Kidney (tissue), 14 donors: ENCODE results near the gene RBMS3. TPM values are rescaled to one million over a fixed set of nuclear protein-coding genes. Genes with fewer than 3 reads are reported as not detected.

ENCODE experiments used
- DNase-seq, 5 donors: peaks; one replicate each; pipeline ENCODE4 v3.0.0-alpha.2; 2013 to 2020
- FAIRE-seq: peaks from 2 replicates; lab custom pipeline; 2012; peaks lifted over from hg19 to GRCh38; lab: Jason Lieb, UNC
- H3K27ac ChIP-seq, 2 donors: one replicate each; pipeline ENCODE4 v1.7.0; 2013; ENCODE audit warnings: low read depth in 2 of 2, low read length in 2 of 2, inconsistent platforms in 1 of 2
- H3K27me3 ChIP-seq: one replicate; pipeline ENCODE4 v1.7.1; 2013; ENCODE audit warnings: low read length, inconsistent platforms; ENCODE audit not compliant: control insufficient read depth, insufficient read depth
- H3K36me3 ChIP-seq, 3 donors: one replicate each; pipeline versions ENCODE4 v1.7.0 to v1.7.1; 2013; ENCODE audit warnings: low read length in 3 of 3, control low read depth in 1 of 3, inconsistent platforms in 1 of 3; ENCODE audit not compliant: insufficient read depth in 3 of 3, control insufficient read depth in 2 of 3
- H3K4me1 ChIP-seq, 3 donors: one replicate each; pipeline versions ENCODE4 v1.7.0 to v1.7.1; 2013; ENCODE audit warnings: low read length in 3 of 3, inconsistent platforms in 1 of 3, low read depth in 1 of 3; ENCODE audit not compliant: control insufficient read depth in 2 of 3, insufficient read depth in 2 of 3
- H3K4me3 ChIP-seq, 3 donors: one replicate each; pipeline versions ENCODE4 v1.7.0 to v1.8.1; 2013; ENCODE audit warnings: low read length in 3 of 3, control low read depth in 1 of 3, inconsistent platforms in 1 of 3
- H3K9ac ChIP-seq, 3 donors: one replicate each; pipeline versions ENCODE4 v1.7.0 to v1.7.1; 2013; ENCODE audit warnings: low read length in 3 of 3, control low read depth in 1 of 3, inconsistent platforms in 1 of 3
- H3K9me3 ChIP-seq, 3 donors: one replicate each; pipeline versions ENCODE4 v1.7.0 to v1.7.1; 2013; ENCODE audit warnings: low read length in 3 of 3, control low read depth in 1 of 3, inconsistent platforms in 1 of 3; ENCODE audit not compliant: control insufficient read depth in 2 of 3, insufficient read depth in 1 of 3
- intact Hi-C: fragments of 100-400 bp; cut with DNase I; formaldehyde crosslinking; loops from one replicate; pipeline ENCODE4 v1.11.1; 2022
- polyA plus RNA-seq: library from polyadenylated mRNA; stranded (reverse); fragments of 350-450 nt; fragmentation: Illumina TruSeq; extraction: RNeasy Lipid Tissue Mini Kit (QIAGEN cat#74804); gene quantifications from one replicate; pipeline ENCODE4 v1.2.3, GENCODE V29; 2014; ENCODE audit warnings: low read depth, low replicate concordance; ENCODE audit not compliant: insufficient read depth
- total RNA-seq: library from RNA; stranded (reverse); fragmentation: NEBNext Ultra II Directional; extraction: Animal tissue kit (Norgen Biotek cat#: 25700); gene quantifications from one replicate; pipeline ENCODE4 v1.2.1, GENCODE V29; 2021
- TF ChIP-seq, protein P1 (sequence below): IDR thresholded peaks from 3 replicates; pipeline ENCODE4 v1.5.1; 2012; ENCODE audit warnings: mild to moderate bottlenecking, moderate library complexity, borderline replicate concordance; ENCODE audit not compliant: insufficient read depth; ENCODE audit errors: extremely low read depth
- donor health status: control.
- donor health status: control.
- donor health status: control.
- donor health status: control.
- donor health status: control.
- donor health status: DM: yes; HTN: yes; CAD: no.
- donor health status: Normal renal cell carcinoma (clear cell type).

Gene RBMS3
- total and polyA plus RNA-seq, 2 donors from 2014 or later: 3.2 to 48.8 TPM

DNA sequence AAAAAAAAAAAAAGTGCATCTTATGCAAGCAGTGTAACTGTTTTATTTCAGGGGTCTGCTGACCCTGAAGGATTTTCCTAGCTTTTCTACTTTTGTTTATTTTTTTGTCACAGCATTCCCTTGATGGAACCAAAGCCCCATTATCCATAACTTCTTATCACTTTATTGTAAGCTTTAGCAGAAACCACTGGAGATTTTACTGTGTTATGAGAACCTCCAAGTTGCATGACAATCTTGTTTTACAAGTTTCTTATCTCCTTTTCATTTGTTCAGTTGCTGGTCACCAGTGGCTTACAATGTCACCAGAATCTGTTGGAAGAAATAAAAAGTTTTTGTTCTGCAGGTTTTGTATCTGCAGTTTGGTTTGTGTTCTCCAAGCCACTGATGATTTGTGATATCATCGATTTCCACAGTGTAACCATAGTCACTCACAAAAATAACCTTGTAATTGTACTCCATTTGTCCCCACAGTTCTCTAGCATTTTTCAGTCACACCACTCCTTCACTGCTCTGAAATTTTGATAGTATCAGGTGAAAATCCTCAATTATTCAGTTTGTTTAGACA, 660.0 kb downstream of the RBMS3 start:
- Histone ChIP-seq H3K4me3 (no peak overlapping the region), H3K27ac (no peak overlapping the region), H3K9ac (no peak overlapping the region), H3K4me1 (no peaks in the 10 kb centered on the region), H3K36me3 (no peaks in the 10 kb centered on the region), H3K9me3 (no peaks in the 10 kb centered on the region), H3K27me3 (no peaks in the 10 kb centered on the region)
- DNase-seq (no peak), FAIRE-seq (no peak)
- TF ChIP-seq, protein P1, sequence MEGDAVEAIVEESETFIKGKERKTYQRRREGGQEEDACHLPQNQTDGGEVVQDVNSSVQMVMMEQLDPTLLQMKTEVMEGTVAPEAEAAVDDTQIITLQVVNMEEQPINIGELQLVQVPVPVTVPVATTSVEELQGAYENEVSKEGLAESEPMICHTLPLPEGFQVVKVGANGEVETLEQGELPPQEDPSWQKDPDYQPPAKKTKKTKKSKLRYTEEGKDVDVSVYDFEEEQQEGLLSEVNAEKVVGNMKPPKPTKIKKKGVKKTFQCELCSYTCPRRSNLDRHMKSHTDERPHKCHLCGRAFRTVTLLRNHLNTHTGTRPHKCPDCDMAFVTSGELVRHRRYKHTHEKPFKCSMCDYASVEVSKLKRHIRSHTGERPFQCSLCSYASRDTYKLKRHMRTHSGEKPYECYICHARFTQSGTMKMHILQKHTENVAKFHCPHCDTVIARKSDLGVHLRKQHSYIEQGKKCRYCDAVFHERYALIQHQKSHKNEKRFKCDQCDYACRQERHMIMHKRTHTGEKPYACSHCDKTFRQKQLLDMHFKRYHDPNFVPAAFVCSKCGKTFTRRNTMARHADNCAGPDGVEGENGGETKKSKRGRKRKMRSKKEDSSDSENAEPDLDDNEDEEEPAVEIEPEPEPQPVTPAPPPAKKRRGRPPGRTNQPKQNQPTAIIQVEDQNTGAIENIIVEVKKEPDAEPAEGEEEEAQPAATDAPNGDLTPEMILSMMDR: no peak
- intact Hi-C loops: no loop called here

DNA sequence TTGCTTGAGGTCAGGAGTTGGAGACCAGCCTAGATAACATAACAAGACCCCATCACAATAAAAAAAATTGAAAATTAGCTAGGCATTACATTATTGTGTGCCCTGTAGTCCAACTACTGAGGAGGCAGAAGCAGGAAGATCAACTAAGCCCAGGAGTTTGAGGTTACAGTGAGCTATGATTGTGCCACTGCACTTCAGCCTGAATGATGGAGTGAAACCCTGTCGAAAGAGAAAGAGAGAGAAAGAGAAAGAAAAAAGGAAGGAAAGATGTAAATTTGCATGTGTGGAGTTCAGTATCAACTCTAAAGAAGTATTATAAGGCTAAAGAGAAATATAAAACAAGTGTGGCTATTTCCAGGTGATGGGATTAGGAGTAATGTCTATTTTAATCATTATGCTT, 661.4 kb downstream of the RBMS3 start:
- intact Hi-C loops: no loop called here
- Histone ChIP-seq H3K4me1 (no peaks in the 10 kb centered on the region), H3K27ac (no peak overlapping the region), H3K9me3 (no peaks in the 10 kb centered on the region), H3K9ac (no peak overlapping the region), H3K27me3 (no peaks in the 10 kb centered on the region), H3K36me3 (no peaks in the 10 kb centered on the region), H3K4me3 (no peak overlapping the region)
- DNase-seq (no peak), FAIRE-seq (no peak)
- TF ChIP-seq, protein P1: no peak

DNA sequence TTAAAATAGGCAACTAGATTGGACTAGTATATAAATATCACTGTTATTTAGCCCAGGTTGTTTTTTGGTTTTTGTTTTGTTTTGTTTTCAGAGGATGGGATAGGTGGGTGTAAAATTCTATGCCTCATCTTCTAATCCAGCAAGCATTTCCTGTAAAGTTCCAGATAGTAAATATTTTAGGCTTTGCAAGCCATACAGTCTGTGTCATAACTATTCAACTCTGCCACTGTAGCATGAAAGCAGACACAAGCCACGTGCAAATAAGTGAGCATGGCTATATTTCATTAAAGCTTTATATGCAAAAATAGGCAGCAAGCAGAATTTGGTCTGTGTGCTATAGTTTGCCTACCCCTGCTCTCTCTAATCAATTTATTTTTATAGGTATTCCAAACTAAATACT, 668.3 kb downstream of the RBMS3 start:
- no peak for FAIRE-seq

More for the DNA sequence above, 668.3 kb downstream of the RBMS3 start:
- H3K27ac ChIP-seq: no peak overlapping the region
- no peaks in the 10 kb centered on the region for H3K9me3 ChIP-seq
- no peaks in the 10 kb centered on the region for H3K36me3 ChIP-seq
- H3K27me3 ChIP-seq: no peaks in the 10 kb centered on the region
- no peak overlapping the region for H3K9ac ChIP-seq
- DNase-seq: no peak
- intact Hi-C loops: no loop called here
- H3K4me3 ChIP-seq: no peak overlapping the region
- TF ChIP-seq, protein P1: no peak
- no peaks in the 10 kb centered on the region for H3K4me1 ChIP-seq
